AG10803 (cell line): ENCODE data around the gene STK39.

ENCODE experiments used
- DNase-seq: peaks from one replicate; pipeline ENCODE4 v3.0.0; 2010; ENCODE audit warnings: low read depth
- H3K4me3 ChIP-seq: 2 replicates; pipeline ENCODE4 v1.5.1; 2011; ENCODE audit warnings: mild to moderate bottlenecking, low read length, control low read depth
- CTCF ChIP-seq: conservative IDR thresholded peaks from 2 replicates; pipeline ENCODE4 v1.5.1; 2011; ENCODE audit warnings: mild to moderate bottlenecking, low read length, control low read depth, inconsistent platforms

STK39 gene

GRCh38 chr2:168210895-168211570 lies 36.4 kb downstream of the STK39 start:
- peak overlapping the region; percentile 40 for H3K4me3 ChIP-seq
- TF ChIP-seq CTCF, result no peak
- DNase-seq, result peak; percentile 88

GRCh38 chr2:168210216-168210894 lies 37.0 kb downstream of the STK39 start:
- no peak for TF ChIP-seq CTCF
- peak overlapping the region; percentile 40 for H3K4me3 ChIP-seq
- DNase-seq, result peak; percentile 33

GRCh38 chr2:168208652-168209051 lies 38.7 kb downstream of the STK39 start:
- DNase-seq, result no peak
- H3K4me3 ChIP-seq, result no peak overlapping the region
- no peak for TF ChIP-seq CTCF

- TF ChIP-seq CTCF, result no peak
- H3K4me3 ChIP-seq, result no peak overlapping the region
- DNase-seq, result no peak
These were observed 39.5 kb downstream of the STK39 start for GRCh38 chr2:168207851-168208250.

- H3K4me3 ChIP-seq, result no peak overlapping the region
- DNase-seq, result no peak
- TF ChIP-seq CTCF, result no peak
These were observed 43.4 kb downstream of the STK39 start for GRCh38 chr2:168203762-168204693.

GRCh38 chr2:168201584-168202116 lies 45.7 kb downstream of the STK39 start:
- H3K4me3 ChIP-seq, result no peak overlapping the region
- no peak for DNase-seq
- no peak for TF ChIP-seq CTCF
